ENCODE data around the gene CEL. TPM values are rescaled to one million over a fixed set of nuclear protein-coding genes. Genes with fewer than 3 reads are reported as not detected.

Gene CEL
- total RNA-seq, 6 donors from 2014 or later: 0.15 to 9.4 (median 1.1) TPM; not detected in 1

DNA sequence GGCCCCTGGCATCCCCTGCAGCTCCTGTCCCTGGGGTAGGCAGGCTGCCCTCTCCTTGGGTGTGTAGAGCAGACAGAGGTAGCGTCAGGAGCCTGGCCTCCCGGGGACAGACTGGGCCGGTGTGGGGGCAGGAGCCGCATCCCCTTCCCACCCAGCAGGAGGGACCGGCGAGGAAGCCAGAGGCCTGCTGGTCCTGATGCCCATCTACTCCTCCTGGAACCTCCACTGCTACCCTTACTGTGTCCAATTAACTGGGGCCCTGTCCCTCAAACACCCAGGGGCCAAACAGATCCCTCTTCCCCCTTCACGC is 43.6 kb downstream of the CEL start:
- H3K27ac ChIP-seq: no peak overlapping the region
- no peak overlapping the region for H3K4me3 ChIP-seq
- H3K36me3 ChIP-seq: peaks cover 39 to 98% (median 93%) of the 10 kb centered on the region in 4 donors
- 95 to 100% methylated on average over 1 to 4 of the region's 7 CpGs for WGBS, 2 donors
- TF ChIP-seq EP300 (IDR thresholded peaks at IDR 0.05) (no peak), POLR2AphosphoS5 (IDR thresholded peaks at IDR 0.05) (no peak), POLR2A (IDR thresholded peaks at IDR 0.05) (no peak)
- TF ChIP-seq, protein P1, sequence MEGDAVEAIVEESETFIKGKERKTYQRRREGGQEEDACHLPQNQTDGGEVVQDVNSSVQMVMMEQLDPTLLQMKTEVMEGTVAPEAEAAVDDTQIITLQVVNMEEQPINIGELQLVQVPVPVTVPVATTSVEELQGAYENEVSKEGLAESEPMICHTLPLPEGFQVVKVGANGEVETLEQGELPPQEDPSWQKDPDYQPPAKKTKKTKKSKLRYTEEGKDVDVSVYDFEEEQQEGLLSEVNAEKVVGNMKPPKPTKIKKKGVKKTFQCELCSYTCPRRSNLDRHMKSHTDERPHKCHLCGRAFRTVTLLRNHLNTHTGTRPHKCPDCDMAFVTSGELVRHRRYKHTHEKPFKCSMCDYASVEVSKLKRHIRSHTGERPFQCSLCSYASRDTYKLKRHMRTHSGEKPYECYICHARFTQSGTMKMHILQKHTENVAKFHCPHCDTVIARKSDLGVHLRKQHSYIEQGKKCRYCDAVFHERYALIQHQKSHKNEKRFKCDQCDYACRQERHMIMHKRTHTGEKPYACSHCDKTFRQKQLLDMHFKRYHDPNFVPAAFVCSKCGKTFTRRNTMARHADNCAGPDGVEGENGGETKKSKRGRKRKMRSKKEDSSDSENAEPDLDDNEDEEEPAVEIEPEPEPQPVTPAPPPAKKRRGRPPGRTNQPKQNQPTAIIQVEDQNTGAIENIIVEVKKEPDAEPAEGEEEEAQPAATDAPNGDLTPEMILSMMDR (IDR thresholded peaks at IDR 0.05): no peak
- ATAC-seq (ENCODE audit: low FRiP score in 2 of 2) (no peak), DNase-seq (peak in 1 of 2 donors; percentile 59)
- H3K9me3 ChIP-seq: no peaks in the 10 kb centered on the region
- H3K4me1 ChIP-seq: peaks cover 0 to 8% (median 0%) of the 10 kb centered on the region in 4 donors
- no peaks in the 10 kb centered on the region for H3K27me3 ChIP-seq

DNA sequence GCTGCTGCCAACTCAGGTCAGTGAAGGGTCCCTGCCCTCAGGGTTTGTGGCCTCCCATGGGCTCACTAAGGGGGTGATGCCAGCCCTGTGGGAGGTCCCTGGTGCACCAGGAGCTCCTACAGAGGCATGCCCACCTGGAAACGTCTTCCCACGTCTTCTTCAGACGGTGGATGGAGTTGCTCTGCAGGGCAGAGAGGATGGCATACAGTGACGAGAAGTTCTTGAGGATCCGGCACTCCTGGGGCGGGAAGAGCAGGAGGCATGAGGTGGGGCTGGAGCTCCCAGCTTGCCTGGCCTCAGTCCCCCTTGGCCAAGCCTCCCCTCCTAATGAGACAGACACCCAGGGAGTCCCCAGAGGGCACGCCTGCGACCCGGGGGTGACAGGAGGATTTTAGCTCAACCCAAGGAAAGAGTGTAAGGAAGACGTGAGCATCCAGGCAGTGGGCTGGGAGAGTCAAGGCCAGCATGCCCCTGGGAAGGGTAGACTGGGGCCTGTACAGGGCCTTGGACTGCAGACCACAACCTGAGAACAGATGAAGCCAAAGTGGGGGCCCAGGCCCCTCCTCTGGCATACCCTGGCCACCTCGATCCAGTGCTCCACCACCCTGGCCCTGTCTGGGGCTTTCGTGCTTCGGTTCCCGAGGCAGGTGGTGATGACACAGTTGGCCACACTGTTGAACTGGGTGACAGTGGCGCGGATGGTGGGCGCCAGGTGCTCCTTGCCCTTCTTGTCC is 44.9 kb downstream of the CEL start:
- DNase-seq (peak; percentile 16 to 42), ATAC-seq (ENCODE audit: low FRiP score in 2 of 2) (no peak)
- H3K4me3 ChIP-seq: no peak overlapping the region
- H3K9me3 ChIP-seq: no peaks in the 10 kb centered on the region
- no peak overlapping the region for H3K27ac ChIP-seq
- TF ChIP-seq POLR2A (IDR thresholded peaks at IDR 0.05): no peak
- TF ChIP-seq POLR2AphosphoS5 (IDR thresholded peaks at IDR 0.05): no peak
- no peak for TF ChIP-seq EP300 (IDR thresholded peaks at IDR 0.05)
- TF ChIP-seq, protein P1 (IDR thresholded peaks at IDR 0.05): no peak
- no peaks in the 10 kb centered on the region for H3K27me3 ChIP-seq
- H3K36me3 ChIP-seq: peaks cover 34 to 96% (median 89%) of the 10 kb centered on the region in 4 donors
- peaks cover 0 to 11% (median 1%) of the 10 kb centered on the region in 4 donors for H3K4me1 ChIP-seq
- WGBS, 2 donors: 95 to 98% methylated on average over 9 to 17 of the region's 17 CpGs

GRCh38 chr9:133107245-133107722 is 45.5 kb downstream of the CEL start:
- WGBS, 2 donors: 94% methylated on average over 13 of the region's 13 CpGs; no CpG with 5 or more reads in 1 of the 2 donors
- peaks cover 28 to 91% (median 83%) of the 10 kb centered on the region in 4 donors for H3K36me3 ChIP-seq
- DNase-seq (peak in 1 of 2 donors; percentile 14), ATAC-seq (ENCODE audit: low FRiP score in 2 of 2) (no peak)
- TF ChIP-seq EP300 (IDR thresholded peaks at IDR 0.05): no peak
- TF ChIP-seq, protein P1 (IDR thresholded peaks at IDR 0.05): no peak
- no peak for TF ChIP-seq POLR2A (IDR thresholded peaks at IDR 0.05)
- no peak for TF ChIP-seq POLR2AphosphoS5 (IDR thresholded peaks at IDR 0.05)
- H3K4me1 ChIP-seq: peaks cover 4 to 17% (median 7%) of the 10 kb centered on the region in 4 donors
- H3K27ac ChIP-seq: no peak overlapping the region
- H3K9me3 ChIP-seq: no peaks in the 10 kb centered on the region
- H3K27me3 ChIP-seq: no peaks in the 10 kb centered on the region
- H3K4me3 ChIP-seq: no peak overlapping the region

DNA sequence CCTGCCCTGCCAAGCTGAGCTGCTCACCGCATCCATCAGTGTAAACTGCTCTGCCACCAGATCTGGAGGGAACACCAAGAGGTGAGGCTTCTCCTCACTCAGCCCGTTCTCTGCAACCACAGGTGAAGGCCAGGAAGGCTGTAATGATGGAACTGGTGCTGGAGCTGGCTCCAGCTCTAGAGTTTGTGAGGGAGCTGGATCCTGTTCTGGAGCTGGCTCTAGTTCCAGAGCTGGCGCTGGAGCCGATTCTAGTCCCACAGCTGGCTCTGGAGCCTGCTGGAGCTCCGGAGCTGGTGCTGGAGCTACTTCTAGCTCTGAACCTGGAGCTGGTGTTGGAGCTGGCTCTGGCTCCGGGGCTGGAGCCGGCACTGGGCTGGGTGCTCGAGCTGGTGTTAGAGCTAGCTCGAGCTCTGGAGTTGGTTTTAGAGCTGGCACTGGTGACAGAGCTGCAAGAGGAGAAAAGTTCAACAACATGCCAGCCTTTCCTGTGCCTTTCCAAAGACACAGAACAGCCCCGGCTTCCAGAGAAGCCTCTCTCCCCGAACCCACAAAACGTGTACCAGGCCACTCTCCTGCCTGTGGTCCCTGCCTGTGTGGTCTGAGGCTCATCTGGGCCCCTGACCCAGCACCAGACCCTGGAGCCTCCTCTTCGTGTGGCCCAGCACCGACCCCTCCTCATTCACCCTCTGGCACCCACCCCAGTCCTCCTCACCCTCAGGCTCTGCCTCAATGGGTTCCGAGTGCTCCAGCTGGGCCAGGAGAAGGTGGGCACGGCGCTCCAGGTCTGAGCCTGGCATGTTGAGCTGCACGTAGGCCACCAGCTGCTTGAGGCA is 46.4 kb downstream of the CEL start:
- Histone ChIP-seq H3K9me3 (no peaks in the 10 kb centered on the region), H3K27ac (no peak overlapping the region), H3K4me3 (no peak overlapping the region), H3K36me3 (peaks cover 25 to 82% (median 75%) of the 10 kb centered on the region in 4 donors), H3K4me1 (peaks cover 13 to 25% (median 15%) of the 10 kb centered on the region in 4 donors), H3K27me3 (no peaks in the 10 kb centered on the region)
- ATAC-seq (ENCODE audit: low FRiP score in 2 of 2) (no peak), DNase-seq (peak; percentile 16 to 65)
- TF ChIP-seq EP300 (IDR thresholded peaks at IDR 0.05): no peak
- no peak for TF ChIP-seq POLR2AphosphoS5 (IDR thresholded peaks at IDR 0.05)
- TF ChIP-seq POLR2A (IDR thresholded peaks at IDR 0.05): no peak
- TF ChIP-seq, protein P1 (IDR thresholded peaks at IDR 0.05): no peak
- 83 to 98% methylated on average over 7 to 18 of the region's 18 CpGs for WGBS, 2 donors
